HepG2 (cell line): ENCODE measurements around the gene GADD45A. TPM values are rescaled to one million over a fixed set of nuclear protein-coding genes. Genes with fewer than 3 reads are reported as not detected.

Source experiments
- ATAC-seq: fragments of 200-7000 bp; cut with Tn5 transposase; 3 replicates; pipeline ENCODE4 v1.9.1; 2020; ENCODE audit warnings: mild to moderate bottlenecking, moderate library complexity
- BruUV-seq: library from RNA; stranded (reverse); fragments of 400-500 nt; replicated peaks from 2 replicates; lab custom pipeline; 2021; lab: Mats Ljungman, UMichigan
- CTCF ChIA-PET: fragments of 300-600 bp; formaldehyde crosslinking; extraction: SDS; loops from one replicate; lab custom pipeline; 2021; ENCODE audit warnings: low total read pairs, inconsistent platforms, low intra/inter-chr PET ratio; lab: Yijun Ruan, JAX
- POLR2A ChIA-PET: fragments of 350-600 bp; sonication (Branson Sonifier 250); formaldehyde crosslinking; loops from one replicate; lab custom pipeline; 2020; ENCODE audit warnings: antibody characterized with exemption, inconsistent platforms; lab: Yijun Ruan, JAX
- DNase-seq: peaks from one replicate; pipeline ENCODE4 v3.0.0-alpha.2; 2015; ENCODE audit warnings: low spot score
- FAIRE-seq: peaks from 3 replicates; lab custom pipeline; 2011; peaks lifted over from hg19 to GRCh38; lab: Jason Lieb, UNC
- H2AFZ ChIP-seq: one replicate; pipeline ENCODE4 v1.6.1; 2011; ENCODE audit warnings: low read length, inconsistent platforms
- H3K27ac ChIP-seq: fragments of 300-600 bp; 3 replicates; pipeline ENCODE4 v1.8.0; 2011; ENCODE audit warnings: mixed run types, mild to moderate bottlenecking, mixed read lengths, low read length, inconsistent platforms; ENCODE audit not compliant: insufficient read depth; ENCODE audit errors: extremely low read length
- H3K27me3 ChIP-seq, 2 experiments: fragments of 200-600 bp in 1 of 2; 2 replicates in 1 of 2; 3 replicates in 1 of 2; pipeline versions ENCODE4 v1.6.0 to v1.8.0; 2011; ENCODE audit warnings: low read length in 2 of 2, mild to moderate bottlenecking in 2 of 2, moderate library complexity in 2 of 2, inconsistent platforms in 1 of 2; ENCODE audit not compliant: insufficient read depth in 2 of 2, control insufficient read depth in 1 of 2
- H3K36me3 ChIP-seq, 2 experiments: fragments of 200-600 bp in 1 of 2; replicated peaks in 1 of 2; 2 replicates in 1 of 2; 3 replicates in 1 of 2; pipeline versions ENCODE4 v1.5.1 to v1.8.0; 2011; ENCODE audit warnings: low read length in 2 of 2, inconsistent platforms in 1 of 2; ENCODE audit not compliant: insufficient read depth in 2 of 2, control insufficient read depth in 1 of 2
- H3K4me1 ChIP-seq: 2 replicates; pipeline ENCODE4 v1.5.1; 2012; ENCODE audit warnings: low read length, inconsistent platforms; ENCODE audit not compliant: insufficient read depth
- H3K4me2 ChIP-seq: 2 replicates; pipeline ENCODE4 v1.6.0; 2011; ENCODE audit warnings: low read depth, low read length, inconsistent platforms
- H3K4me3 ChIP-seq, 3 experiments: fragments of 200-600 bp in 1 of 3; sonication (generic), shearing (Covaris generic) in 1 of 3; replicated peaks in 1 of 3; 2 replicates each; pipeline ENCODE4 v1.5.1; 2011 to 2016; ENCODE audit warnings: low read length in 3 of 3, inconsistent platforms in 2 of 3, low read depth in 2 of 3, mild to moderate bottlenecking in 2 of 3, control low read depth in 1 of 3, mixed read lengths in 1 of 3; ENCODE audit not compliant: insufficient read depth in 1 of 3
- H3K79me2 ChIP-seq: one replicate; pipeline ENCODE4 v1.6.1; 2011; ENCODE audit warnings: low read length, inconsistent platforms; ENCODE audit not compliant: insufficient read depth
- H3K9ac ChIP-seq: 2 replicates; pipeline ENCODE4 v1.6.0; 2011; ENCODE audit warnings: mild to moderate bottlenecking, low read depth, low read length, inconsistent platforms; ENCODE audit not compliant: insufficient read depth
- H3K9me3 ChIP-seq: 2 replicates; pipeline ENCODE4 v1.5.1; 2012; ENCODE audit warnings: mild to moderate bottlenecking, low read length
- H4K20me1 ChIP-seq: 2 replicates; pipeline ENCODE4 v1.6.0; 2011; ENCODE audit warnings: inconsistent platforms, mild to moderate bottlenecking, low read length, moderate library complexity; ENCODE audit not compliant: insufficient read depth
- BCL6 ChIP-seq: IDR thresholded peaks from 2 replicates; pipeline ENCODE4 v1.6.1; 2016; ENCODE audit warnings: missing genetic modification reagents, missing compliant biosample characterization
- CBX2 ChIP-seq, 2 experiments: fragments of 200-600 bp in 1 of 2; sonication (generic); formaldehyde crosslinking in 1 of 2; IDR thresholded peaks; 2 replicates each; pipeline versions ENCODE4 v1.7.0 to v1.8.1; 2018 to 2022; ENCODE audit warnings: low read depth in 2 of 2, low read length in 1 of 2, mild to moderate bottlenecking in 1 of 2, missing genetic modification reagents in 1 of 2
- CREM ChIP-seq, 2 experiments: sonication (generic) in 1 of 2; formaldehyde crosslinking in 1 of 2; IDR thresholded peaks; 2 replicates each; pipeline versions ENCODE4 v1.4.0 to v1.6.1; 2016 to 2020; ENCODE audit warnings: antibody characterized with exemption in 1 of 2, mild to moderate bottlenecking in 1 of 2, missing genetic modification reagents in 1 of 2
- NFYB ChIP-seq: sonication (generic); formaldehyde crosslinking; IDR thresholded peaks from 2 replicates; pipeline ENCODE4 v1.4.0; 2020; ENCODE audit warnings: missing genetic modification reagents
- NPAS2 ChIP-seq: sonication (generic); formaldehyde crosslinking; IDR thresholded peaks from 2 replicates; pipeline ENCODE4 v1.8.0; 2022; ENCODE audit warnings: mild to moderate bottlenecking, missing genetic modification reagents, borderline replicate concordance
- PRPF4 ChIP-seq: fragments of 200-400 bp; formaldehyde crosslinking; IDR thresholded peaks from 2 replicates; pipeline ENCODE4 v1.6.1; 2016; ENCODE audit warnings: low read length, low read depth; ENCODE audit not compliant: poor library complexity, severe bottlenecking
- SAP130 ChIP-seq: IDR thresholded peaks from 2 replicates; pipeline ENCODE4 v1.6.1; 2016; ENCODE audit warnings: low read depth
- TARDBP ChIP-seq: sonication (generic); formaldehyde crosslinking; IDR thresholded peaks from 2 replicates; pipeline ENCODE4 v1.8.0; 2022; ENCODE audit warnings: mild to moderate bottlenecking, missing genetic modification reagents
- THAP11 ChIP-seq: IDR thresholded peaks from 2 replicates; pipeline ENCODE4 v1.6.1; 2016; ENCODE audit warnings: missing biosample characterization, missing genetic modification reagents
- ZNF326 ChIP-seq: sonication (generic); formaldehyde crosslinking; IDR thresholded peaks from 2 replicates; pipeline ENCODE4 v1.4.0; 2020; ENCODE audit warnings: missing genetic modification reagents, borderline replicate concordance
- ZNF543 ChIP-seq: sonication (generic); formaldehyde crosslinking; IDR thresholded peaks from 2 replicates; pipeline ENCODE4 v1.4.0; 2020; ENCODE audit warnings: mild to moderate bottlenecking, missing genetic modification reagents
- ZNF546 ChIP-seq: sonication (generic); formaldehyde crosslinking; conservative IDR thresholded peaks from 2 replicates; pipeline ENCODE4 v1.8.1; 2023; ENCODE audit warnings: mild to moderate bottlenecking, missing genetic modification reagents
- ZNF557 ChIP-seq: sonication (generic); formaldehyde crosslinking; IDR thresholded peaks from 2 replicates; pipeline ENCODE4 v1.4.0; 2020; ENCODE audit warnings: missing genetic modification reagents
- WGBS: methylation state at CpG from one replicate; pipeline ENCODE4 v1.1.6; 2017; ENCODE audit warnings: low lambda C conversion rate; 5-methylcytosine and 5-hydroxymethylcytosine counted together
- in situ Hi-C: cut with HindIII; loops from 2 replicates; pipeline ENCODE4 v1.10.0; 2017; ENCODE audit warnings: low pct_unique_long_range_greater_than_20kb; ENCODE audit not compliant: extremely low pct_ligation_motif_present
- intact Hi-C: fragments of 100-400 bp; cut with micrococcal nuclease; formaldehyde crosslinking; loops from one replicate; pipeline ENCODE4 v1.10.0; 2022; ENCODE audit not compliant: unreplicated experiment
- polyA plus RNA-seq, 8 experiments: library from polyadenylated mRNA; depleted of rRNA in 3 of 8; stranded (reverse) in 7 of 8; unstranded in 1 of 8; fragments of >200 nt; fragmentation: Illumina TruSeq in 4 of 8; extraction: Trizol in 4 of 8; gene quantifications; 2 replicates each; pipeline versions ENCODE4 v1.2.1 to v1.2.3, GENCODE V29; 2011 to 2016; ENCODE audit warnings: low read depth in 4 of 8, missing spikeins in 1 of 8, mixed read lengths in 1 of 8; ENCODE audit not compliant: insufficient read depth in 1 of 8
- total RNA-seq, 5 experiments: library from RNA; depleted of rRNA; stranded (reverse); fragments of >200 nt; fragmentation: Illumina TruSeq; extraction: Trizol; gene quantifications; 2 replicates each; pipeline ENCODE4 v1.2.3, GENCODE V29; 2016; ENCODE audit warnings: low read depth in 1 of 5
- TF ChIP-seq, protein P1 (sequence below): sonication (generic); formaldehyde crosslinking; IDR thresholded peaks from 2 replicates; pipeline ENCODE4 v1.5.1; 2020; ENCODE audit warnings: missing genetic modification reagents, mild to moderate bottlenecking, borderline replicate concordance
- TF ChIP-seq, protein P2 (sequence below): sonication (generic); formaldehyde crosslinking; IDR thresholded peaks from 2 replicates; pipeline ENCODE4 v1.5.0; 2020; ENCODE audit warnings: mild to moderate bottlenecking, missing genetic modification reagents, borderline replicate concordance
- TF ChIP-seq, protein P3 (sequence below), 2 experiments: sonication (generic) in 1 of 2; formaldehyde crosslinking in 1 of 2; IDR thresholded peaks; 2 replicates each; pipeline versions ENCODE4 v1.5.1 to v1.6.1; 2011 to 2020; ENCODE audit warnings: borderline replicate concordance in 1 of 2, low read depth in 1 of 2, low read length in 1 of 2, mild to moderate bottlenecking in 1 of 2, missing genetic modification reagents in 1 of 2, moderate library complexity in 1 of 2

Gene GADD45A
- total and polyA plus RNA-seq, 2 of the 13 experiments (the other 11 are each of a cell fraction or from before 2014, with no cell fraction given): 33.2 to 46.2 TPM

DNA sequence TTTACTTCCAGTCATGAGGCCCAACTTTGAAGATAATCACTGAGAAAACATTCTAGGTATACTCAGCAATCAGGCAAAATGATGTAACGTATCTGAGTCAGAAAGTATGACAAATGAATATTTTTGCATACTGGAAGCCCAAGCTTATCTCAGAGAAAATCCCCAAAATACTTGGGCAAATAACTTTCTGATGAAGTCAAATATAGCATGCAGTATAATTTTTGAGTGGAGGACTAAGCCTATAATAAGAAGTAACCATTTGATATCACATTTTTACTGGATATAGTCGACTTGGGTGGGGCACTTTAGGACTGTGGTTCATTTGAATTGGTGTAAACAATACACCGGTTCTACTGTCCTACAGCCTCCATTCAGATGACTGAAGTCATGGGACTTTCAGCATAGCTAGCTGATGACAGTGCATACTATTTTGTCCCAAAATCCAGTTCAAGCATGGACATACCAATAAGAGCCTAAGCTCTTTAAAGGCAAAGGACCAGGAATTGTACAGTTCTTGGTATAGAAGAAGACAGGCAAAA lies 2.3 kb upstream of the GADD45A start:
- no peaks in the 10 kb centered on the region for H3K9me3 ChIP-seq
- H3K27ac ChIP-seq: no peak overlapping the region
- in situ Hi-C loops: loop anchor here (5.0 to 10.0 kb wide), 2 partner anchors 118 to 145 kb away; no protein-coding TSS in a partner anchor
- 7% methylated on average over 3 of the region's 3 CpGs for WGBS
- ChIA-PET CTCF (no interaction called here), POLR2A (interaction anchor here (0.9 to 1.4 kb wide), 6 partner anchors 11 to 150 kb away, joined by 3 to 6 read pairs (median 4); no protein-coding TSS in a partner anchor)
- DNase-seq (peak; percentile 58), FAIRE-seq (no peak), ATAC-seq (no peak)
- H2AFZ ChIP-seq: no peak overlapping the region
- H3K27me3 ChIP-seq: no peaks in the 10 kb centered on the region; a peak in 1 of 5 replicates
- H3K79me2 ChIP-seq: peaks cover 25% of the 10 kb centered on the region
- H4K20me1 ChIP-seq: peaks cover 8% of the 10 kb centered on the region
- intact Hi-C loops: loop anchor here (5.0 kb wide), 1 partner anchor 35 kb away; no protein-coding TSS in a partner anchor
- peaks cover 42% of the 10 kb centered on the region for H3K4me1 ChIP-seq
- H3K36me3 ChIP-seq: peaks cover 0 to 8% of the 10 kb centered on the region in 2 experiments; a peak in 2 of 5 replicates
- no peak overlapping the region for H3K9ac ChIP-seq
- no TSS peak for BruUV-seq
- peak overlapping the region; percentile 95 for H3K4me2 ChIP-seq
- peak overlapping the region in 2 of 3 experiments; percentile 62 to 63; a peak in 2 of 6 replicates for H3K4me3 ChIP-seq
- TF ChIP-seq, protein P1, sequence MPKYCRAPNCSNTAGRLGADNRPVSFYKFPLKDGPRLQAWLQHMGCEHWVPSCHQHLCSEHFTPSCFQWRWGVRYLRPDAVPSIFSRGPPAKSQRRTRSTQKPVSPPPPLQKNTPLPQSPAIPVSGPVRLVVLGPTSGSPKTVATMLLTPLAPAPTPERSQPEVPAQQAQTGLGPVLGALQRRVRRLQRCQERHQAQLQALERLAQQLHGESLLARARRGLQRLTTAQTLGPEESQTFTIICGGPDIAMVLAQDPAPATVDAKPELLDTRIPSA: no peak
- no peak for TF ChIP-seq PRPF4
- no peak for TF ChIP-seq ZNF557
- TF ChIP-seq SAP130 (CRISPR knock-in tag): peak; percentile 31; the same call in 1 of the 2 replicates
- 0 out of 2 replicates have a peak, but pooled peaks have one; percentile 19 for TF ChIP-seq BCL6 (CRISPR knock-in tag)
- TF ChIP-seq, protein P2, sequence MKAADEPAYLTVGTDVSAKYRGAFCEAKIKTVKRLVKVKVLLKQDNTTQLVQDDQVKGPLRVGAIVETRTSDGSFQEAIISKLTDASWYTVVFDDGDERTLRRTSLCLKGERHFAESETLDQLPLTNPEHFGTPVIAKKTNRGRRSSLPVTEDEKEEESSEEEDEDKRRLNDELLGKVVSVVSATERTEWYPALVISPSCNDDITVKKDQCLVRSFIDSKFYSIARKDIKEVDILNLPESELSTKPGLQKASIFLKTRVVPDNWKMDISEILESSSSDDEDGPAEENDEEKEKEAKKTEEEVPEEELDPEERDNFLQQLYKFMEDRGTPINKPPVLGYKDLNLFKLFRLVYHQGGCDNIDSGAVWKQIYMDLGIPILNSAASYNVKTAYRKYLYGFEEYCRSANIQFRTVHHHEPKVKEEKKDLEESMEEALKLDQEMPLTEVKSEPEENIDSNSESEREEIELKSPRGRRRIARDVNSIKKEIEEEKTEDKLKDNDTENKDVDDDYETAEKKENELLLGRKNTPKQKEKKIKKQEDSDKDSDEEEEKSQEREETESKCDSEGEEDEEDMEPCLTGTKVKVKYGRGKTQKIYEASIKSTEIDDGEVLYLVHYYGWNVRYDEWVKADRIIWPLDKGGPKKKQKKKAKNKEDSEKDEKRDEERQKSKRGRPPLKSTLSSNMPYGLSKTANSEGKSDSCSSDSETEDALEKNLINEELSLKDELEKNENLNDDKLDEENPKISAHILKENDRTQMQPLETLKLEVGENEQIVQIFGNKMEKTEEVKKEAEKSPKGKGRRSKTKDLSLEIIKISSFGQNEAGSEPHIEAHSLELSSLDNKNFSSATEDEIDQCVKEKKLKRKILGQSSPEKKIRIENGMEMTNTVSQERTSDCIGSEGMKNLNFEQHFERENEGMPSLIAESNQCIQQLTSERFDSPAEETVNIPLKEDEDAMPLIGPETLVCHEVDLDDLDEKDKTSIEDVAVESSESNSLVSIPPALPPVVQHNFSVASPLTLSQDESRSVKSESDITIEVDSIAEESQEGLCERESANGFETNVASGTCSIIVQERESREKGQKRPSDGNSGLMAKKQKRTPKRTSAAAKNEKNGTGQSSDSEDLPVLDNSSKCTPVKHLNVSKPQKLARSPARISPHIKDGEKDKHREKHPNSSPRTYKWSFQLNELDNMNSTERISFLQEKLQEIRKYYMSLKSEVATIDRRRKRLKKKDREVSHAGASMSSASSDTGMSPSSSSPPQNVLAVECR (CRISPR knock-in tag): no peak
- TF ChIP-seq THAP11 (CRISPR knock-in tag): 0 out of 2 replicates have a peak, but pooled peaks have one; percentile 25
- TF ChIP-seq CBX2 (IDR thresholded peaks at IDR 0.05; ENCODE audit: low read depth, low read length): no peak
- TF ChIP-seq CBX2 (CRISPR knock-in tag; IDR thresholded peaks at IDR 0.05; ENCODE audit: low read depth): no peak
- TF ChIP-seq ZNF546 (CRISPR knock-in tag): no peak
- TF ChIP-seq TARDBP (CRISPR knock-in tag): no peak
- no peak for TF ChIP-seq ZNF543 (CRISPR knock-in tag)
- no peak for TF ChIP-seq NPAS2 (CRISPR knock-in tag)
- TF ChIP-seq, protein P3, sequence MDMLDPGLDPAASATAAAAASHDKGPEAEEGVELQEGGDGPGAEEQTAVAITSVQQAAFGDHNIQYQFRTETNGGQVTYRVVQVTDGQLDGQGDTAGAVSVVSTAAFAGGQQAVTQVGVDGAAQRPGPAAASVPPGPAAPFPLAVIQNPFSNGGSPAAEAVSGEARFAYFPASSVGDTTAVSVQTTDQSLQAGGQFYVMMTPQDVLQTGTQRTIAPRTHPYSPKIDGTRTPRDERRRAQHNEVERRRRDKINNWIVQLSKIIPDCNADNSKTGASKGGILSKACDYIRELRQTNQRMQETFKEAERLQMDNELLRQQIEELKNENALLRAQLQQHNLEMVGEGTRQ (IDR thresholded peaks at IDR 0.05; ENCODE audit: low read depth, low read length): no peak
- TF ChIP-seq, protein P3 (CRISPR knock-in tag; IDR thresholded peaks at IDR 0.05; ENCODE audit: borderline replicate concordance): no peak
- no peak for TF ChIP-seq ZNF326 (CRISPR knock-in tag)
- TF ChIP-seq NFYB (CRISPR knock-in tag): no peak
- TF ChIP-seq CREM (IDR thresholded peaks at IDR 0.05): no peak
- TF ChIP-seq CREM (CRISPR knock-in tag; IDR thresholded peaks at IDR 0.05): no peak
